IPS-NIHi7 (cell line): Measurements from ENCODE around the gene NUP50.
A peak's percentile ranks its signal among the peaks of the same experiment; 100 is the strongest.

Experiments
- DNase-seq: peaks from one replicate; pipeline ENCODE4 v3.0.0; 2012; ENCODE audit warnings: mixed read lengths; ENCODE audit errors: extremely low spot score

NUP50 gene

GRCh38 chr22:45163451-45164269 lies at the start of gene NUP50:
Gene NUP50, plus strand, starts transcription at chr22:45163925. Its CDS starts 4,253 bp downstream, at chr22:45168178.
- peak; percentile 99 for DNase-seq

- DNase-seq = no peak
These were observed 43.3 kb upstream of the NUP50 start for GRCh38 chr22:45120440-45120839.

GRCh38 chr22:45120931-45121330 lies 42.8 kb upstream of the NUP50 start:
- no peak for DNase-seq

GRCh38 chr22:45124176-45124847 lies 39.4 kb upstream of the NUP50 start:
- no peak for DNase-seq

GRCh38 chr22:45125188-45125587 lies 38.5 kb upstream of the NUP50 start:
- DNase-seq = no peak

- no peak for DNase-seq
These were observed 35.9 kb upstream of the NUP50 start for GRCh38 chr22:45127866-45128265.

- no peak for DNase-seq
These were observed 33.8 kb upstream of the NUP50 start for GRCh38 chr22:45129703-45130524.

GRCh38 chr22:45130891-45131290 lies 32.8 kb upstream of the NUP50 start:
- no peak for DNase-seq

- DNase-seq = no peak
These were observed 32.0 kb upstream of the NUP50 start for GRCh38 chr22:45131749-45132148.

- no peak for DNase-seq
These were observed 29.4 kb upstream of the NUP50 start for GRCh38 chr22:45134313-45134712.

GRCh38 chr22:45136594-45136993 lies 27.1 kb upstream of the NUP50 start:
- no peak for DNase-seq

GRCh38 chr22:45139693-45140092 lies 24.0 kb upstream of the NUP50 start:
- no peak for DNase-seq

GRCh38 chr22:45142376-45142775 lies 21.3 kb upstream of the NUP50 start:
- no peak for DNase-seq

- no peak for DNase-seq
These were observed 18.8 kb upstream of the NUP50 start for GRCh38 chr22:45144916-45145315.

- no peak for DNase-seq
These were observed 14.1 kb upstream of the NUP50 start for GRCh38 chr22:45149671-45150070.

- no peak for DNase-seq
These were observed 13.6 kb upstream of the NUP50 start for GRCh38 chr22:45150139-45150538.

GRCh38 chr22:45151503-45151902 lies 12.2 kb upstream of the NUP50 start:
- DNase-seq = no peak

- no peak for DNase-seq
These were observed 9.3 kb upstream of the NUP50 start for GRCh38 chr22:45154383-45154782.

- no peak for DNase-seq
These were observed 8.5 kb upstream of the NUP50 start for GRCh38 chr22:45155050-45155840.

- DNase-seq = no peak
These were observed 5.8 kb upstream of the NUP50 start for GRCh38 chr22:45157907-45158306.

- peak; percentile 18 for DNase-seq
These were observed 3.9 kb upstream of the NUP50 start for GRCh38 chr22:45159652-45160462.
